Thyroid gland (tissue), 4 donors: Measurements from ENCODE around the gene OBSCN.

Experiments
- POLR2A ChIP-seq, 2 donors: fragments of 450-650 bp; IDR thresholded peaks; one replicate each; pipeline ENCODE4 v1.6.1; 2017; ENCODE audit warnings: antibody characterized with exemption in 2 of 2, mild to moderate bottlenecking in 2 of 2, moderate library complexity in 1 of 2
- TF ChIP-seq, protein P1 (sequence below), 6 experiments: fragments of 200-600 bp in 3 of 6; fragments of 450-650 bp in 3 of 6; sonication (generic) in 3 of 6; IDR thresholded peaks; one replicate each; pipeline ENCODE4 v1.5.1; 2016 to 2019; ENCODE audit warnings: antibody characterized with exemption in 6 of 6, mild to moderate bottlenecking in 2 of 6, inconsistent platforms in 1 of 6, moderate library complexity in 1 of 6

DNA sequence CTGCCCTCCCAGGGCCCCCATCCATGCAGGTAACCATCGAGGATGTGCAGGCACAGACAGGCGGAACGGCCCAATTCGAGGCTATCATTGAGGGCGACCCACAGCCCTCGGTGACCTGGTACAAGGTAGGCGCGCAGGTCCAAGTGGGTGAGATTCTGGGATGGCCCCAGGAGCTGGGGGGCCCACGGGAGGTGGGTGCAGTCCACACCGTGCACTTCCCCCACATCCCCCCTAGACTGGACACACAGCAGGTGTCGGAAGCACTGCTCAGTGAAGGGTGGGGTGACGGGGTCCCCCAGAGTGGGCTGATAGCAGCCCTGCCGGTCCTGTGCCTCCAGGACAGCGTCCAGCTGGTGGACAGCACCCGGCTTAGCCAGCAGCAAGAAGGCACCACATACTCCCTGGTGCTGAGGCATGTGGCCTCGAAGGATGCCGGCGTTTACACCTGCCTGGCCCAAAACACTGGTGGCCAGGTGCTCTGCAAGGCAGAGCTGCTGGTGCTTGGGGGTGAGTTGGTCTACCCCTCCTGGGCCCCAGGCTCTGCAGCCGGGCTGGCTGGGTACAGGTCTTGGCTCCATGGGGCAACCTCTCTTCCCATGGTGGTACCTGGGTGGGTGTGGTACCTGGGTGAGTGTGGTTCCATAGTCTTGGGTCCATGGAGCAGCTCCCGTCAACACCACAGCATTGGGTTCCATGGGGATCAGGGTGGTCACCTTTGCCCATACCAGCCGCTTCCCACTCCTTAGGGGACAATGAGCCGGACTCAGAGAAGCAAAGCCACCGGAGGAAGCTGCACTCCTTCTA lies 158.4 kb downstream of the OBSCN start:
- no peak for TF ChIP-seq POLR2A (IDR thresholded peaks at IDR 0.05)
- TF ChIP-seq, protein P1, sequence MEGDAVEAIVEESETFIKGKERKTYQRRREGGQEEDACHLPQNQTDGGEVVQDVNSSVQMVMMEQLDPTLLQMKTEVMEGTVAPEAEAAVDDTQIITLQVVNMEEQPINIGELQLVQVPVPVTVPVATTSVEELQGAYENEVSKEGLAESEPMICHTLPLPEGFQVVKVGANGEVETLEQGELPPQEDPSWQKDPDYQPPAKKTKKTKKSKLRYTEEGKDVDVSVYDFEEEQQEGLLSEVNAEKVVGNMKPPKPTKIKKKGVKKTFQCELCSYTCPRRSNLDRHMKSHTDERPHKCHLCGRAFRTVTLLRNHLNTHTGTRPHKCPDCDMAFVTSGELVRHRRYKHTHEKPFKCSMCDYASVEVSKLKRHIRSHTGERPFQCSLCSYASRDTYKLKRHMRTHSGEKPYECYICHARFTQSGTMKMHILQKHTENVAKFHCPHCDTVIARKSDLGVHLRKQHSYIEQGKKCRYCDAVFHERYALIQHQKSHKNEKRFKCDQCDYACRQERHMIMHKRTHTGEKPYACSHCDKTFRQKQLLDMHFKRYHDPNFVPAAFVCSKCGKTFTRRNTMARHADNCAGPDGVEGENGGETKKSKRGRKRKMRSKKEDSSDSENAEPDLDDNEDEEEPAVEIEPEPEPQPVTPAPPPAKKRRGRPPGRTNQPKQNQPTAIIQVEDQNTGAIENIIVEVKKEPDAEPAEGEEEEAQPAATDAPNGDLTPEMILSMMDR (IDR thresholded peaks at IDR 0.05), result no peak
